Caco-2 (cell line): ENCODE measurements around the gene DPF1. TPM values are rescaled to one million over a fixed set of nuclear protein-coding genes. Genes with fewer than 3 reads are reported as not detected.

Experiments
- BruUV-seq: library from RNA; stranded (reverse); fragments of 400-500 nt; replicated peaks from 2 replicates; lab custom pipeline; 2021; lab: Mats Ljungman, UMichigan
- CTCF ChIA-PET: fragments of 300-600 bp; sonication (Branson Sonifier 250); formaldehyde crosslinking; loops from one replicate; lab custom pipeline; 2022; ENCODE audit warnings: antibody characterized with exemption; lab: Charles Lee
- POLR2A ChIA-PET: fragments of 300-600 bp; sonication (Branson Sonifier 250); formaldehyde crosslinking; loops from one replicate; lab custom pipeline; 2022; ENCODE audit warnings: antibody characterized with exemption; lab: Charles Lee
- DNase-seq, 2 experiments: peaks; one replicate each; pipeline versions ENCODE4 v3.0.0 to v3.0.0-alpha.2; 2020 to 2022
- H3K27me3 ChIP-seq: replicated peaks from 2 replicates; pipeline ENCODE4 v1.6.0; 2011; ENCODE audit warnings: low read length; ENCODE audit not compliant: control insufficient read depth, insufficient read depth
- H3K36me3 ChIP-seq: 2 replicates; pipeline ENCODE4 v1.5.1; 2011; ENCODE audit warnings: low read length; ENCODE audit not compliant: control insufficient read depth, insufficient read depth
- H3K4me1 ChIP-seq: fragments of 250-450 bp; sonication (Bioruptor Pico); 2 replicates; pipeline ENCODE4 v1.5.1; 2020; ENCODE audit warnings: mild to moderate bottlenecking
- H3K4me3 ChIP-seq: 2 replicates; pipeline ENCODE4 v1.5.1; 2011; ENCODE audit warnings: low read depth, mild to moderate bottlenecking, control low read depth, low read length
- H3K9me3 ChIP-seq: fragments of 250-450 bp; sonication (Bioruptor Pico); 2 replicates; pipeline ENCODE4 v1.5.1; 2020; ENCODE audit warnings: mild to moderate bottlenecking, moderate library complexity
- H3K27ac Mint-ChIP-seq: one replicate; pipeline ENCODE4 v1.8.0; 2022; ENCODE audit warnings: mixed read lengths; ENCODE audit not compliant: unreplicated experiment
- H3K27me3 Mint-ChIP-seq: one replicate; pipeline ENCODE4 v1.8.0; 2022; ENCODE audit warnings: mixed read lengths; ENCODE audit not compliant: insufficient read depth, unreplicated experiment
- H3K36me3 Mint-ChIP-seq: one replicate; pipeline ENCODE4 v1.8.0; 2022; ENCODE audit warnings: mild to moderate bottlenecking, mixed read lengths; ENCODE audit not compliant: insufficient read depth, unreplicated experiment
- H3K4me1 Mint-ChIP-seq: one replicate; pipeline ENCODE4 v1.8.0; 2022; ENCODE audit warnings: low read depth, mixed read lengths; ENCODE audit not compliant: unreplicated experiment
- H3K4me3 Mint-ChIP-seq: one replicate; pipeline ENCODE4 v1.8.0; 2022; ENCODE audit warnings: mild to moderate bottlenecking, moderate library complexity, mixed read lengths; ENCODE audit not compliant: unreplicated experiment
- H3K9me3 Mint-ChIP-seq: one replicate; pipeline ENCODE4 v1.8.0; 2022; ENCODE audit warnings: mixed read lengths; ENCODE audit not compliant: unreplicated experiment
- CTCF ChIP-seq, 2 experiments: fragments of 200-600 bp in 1 of 2; IDR thresholded peaks; 1 replicate in 1 of 2; 2 replicates in 1 of 2; pipeline versions ENCODE4 v1.5.1 to v1.8.0; 2011 to 2022; ENCODE audit warnings: antibody characterized with exemption in 1 of 2, control low read depth in 1 of 2, inconsistent platforms in 1 of 2, low read depth in 1 of 2, low read length in 1 of 2, mild to moderate bottlenecking in 1 of 2, moderate library complexity in 1 of 2; ENCODE audit not compliant: insufficient read depth in 1 of 2, severe bottlenecking in 1 of 2, unreplicated experiment in 1 of 2
- intact Hi-C: fragments of 100-400 bp; cut with micrococcal nuclease; formaldehyde crosslinking; loops from one replicate; pipeline ENCODE4 v1.10.0; 2022; ENCODE audit not compliant: unreplicated experiment
- total RNA-seq: library from RNA; stranded (reverse); gene quantifications from 2 replicates; pipeline ENCODE4 v1.2.3, GENCODE V29; 2022

DPF1 gene
- total RNA-seq, 1 experiment from 2014 or later: 5.0 TPM

GRCh38 chr19:38184815-38185214 lies 39.2 kb downstream of the DPF1 start:
- no peak overlapping the region for H3K27ac Mint-ChIP-seq

GRCh38 chr19:38183251-38183897 lies 40.6 kb downstream of the DPF1 start:
- Mint-ChIP-seq H3K27me3 (no peaks in the 10 kb centered on the region), H3K9me3 (peaks cover 10% of the 10 kb centered on the region), H3K4me3 (no peak overlapping the region), H3K4me1 (no peaks in the 10 kb centered on the region), H3K27ac (no peak overlapping the region), H3K36me3 (peaks cover 87% of the 10 kb centered on the region)
- Histone ChIP-seq H3K4me1 (no peaks in the 10 kb centered on the region), H3K9me3 (no peaks in the 10 kb centered on the region), H3K4me3 (no peak overlapping the region), H3K27me3 (no peaks in the 10 kb centered on the region), H3K36me3 (peaks cover 1% of the 10 kb centered on the region; the same call in 1 of the 2 replicates)
- POLR2A ChIA-PET: no interaction called here
- no peak for TF ChIP-seq CTCF (IDR thresholded peaks at IDR 0.05; ENCODE audit: insufficient read depth in 1 of 2, low read depth in 1 of 2, low read length in 1 of 2, severe bottlenecking in 1 of 2, unreplicated experiment in 1 of 2)
- CTCF ChIA-PET: no interaction called here
- intact Hi-C loops: no loop called here
- BruUV-seq: no TSS peak
- no peak for DNase-seq

More at GRCh38 chr19:38184815-38185214, 39.2 kb downstream of the DPF1 start:
- Mint-ChIP-seq H3K4me3 (no peak overlapping the region), H3K4me1 (no peaks in the 10 kb centered on the region), H3K27me3 (no peaks in the 10 kb centered on the region), H3K9me3 (peaks cover 1% of the 10 kb centered on the region), H3K36me3 (peaks cover 85% of the 10 kb centered on the region)
- Histone ChIP-seq H3K36me3 (no peaks in the 10 kb centered on the region; the same call in 1 of the 2 replicates), H3K9me3 (no peaks in the 10 kb centered on the region), H3K4me1 (no peaks in the 10 kb centered on the region), H3K27me3 (no peaks in the 10 kb centered on the region), H3K4me3 (no peak overlapping the region)
- ChIA-PET CTCF (interaction anchor here (0.5 kb wide), 1 partner anchor 16 kb away, joined by 3 read pairs; no protein-coding TSS in a partner anchor), POLR2A (no interaction called here)
- no peak for TF ChIP-seq CTCF (IDR thresholded peaks at IDR 0.05; ENCODE audit: insufficient read depth in 1 of 2, low read depth in 1 of 2, low read length in 1 of 2, severe bottlenecking in 1 of 2, unreplicated experiment in 1 of 2)
- DNase-seq: no peak
- intact Hi-C loops: no loop called here
- BruUV-seq: no TSS peak

GRCh38 chr19:38182536-38183210 lies 41.3 kb downstream of the DPF1 start:
- ChIA-PET POLR2A (no interaction called here), CTCF (no interaction called here)
- DNase-seq: no peak
- intact Hi-C loops: no loop called here
- no peak for TF ChIP-seq CTCF (IDR thresholded peaks at IDR 0.05; ENCODE audit: insufficient read depth in 1 of 2, low read depth in 1 of 2, low read length in 1 of 2, severe bottlenecking in 1 of 2, unreplicated experiment in 1 of 2)
- Mint-ChIP-seq H3K27ac (no peak overlapping the region), H3K27me3 (no peaks in the 10 kb centered on the region), H3K4me1 (no peaks in the 10 kb centered on the region), H3K4me3 (no peak overlapping the region), H3K36me3 (peaks cover 88% of the 10 kb centered on the region), H3K9me3 (peaks cover 10% of the 10 kb centered on the region)
- Histone ChIP-seq H3K4me3 (no peak overlapping the region), H3K36me3 (peaks cover 1% of the 10 kb centered on the region; the same call in 1 of the 2 replicates), H3K4me1 (no peaks in the 10 kb centered on the region), H3K9me3 (no peaks in the 10 kb centered on the region), H3K27me3 (no peaks in the 10 kb centered on the region)
- no TSS peak for BruUV-seq
